Suprapubic skin (tissue), 4 donors: Measurements from ENCODE around the gene HAPLN1. TPM values are rescaled to one million over a fixed set of nuclear protein-coding genes. Genes with fewer than 3 reads are reported as not detected.

Source experiments
- DNase-seq, 2 donors: peaks; one replicate each; pipeline ENCODE4 v3.0.0-alpha.2; 2019; ENCODE audit warnings: low spot score in 2 of 2
- H3K27ac ChIP-seq: fragments of 200-600 bp; sonication (generic); one replicate; pipeline ENCODE4 v1.5.1; 2019
- H3K27me3 ChIP-seq: fragments of 200-600 bp; sonication (generic); one replicate; pipeline ENCODE4 v1.5.1; 2019
- H3K36me3 ChIP-seq: fragments of 200-600 bp; sonication (generic); one replicate; pipeline ENCODE4 v1.5.1; 2019
- H3K4me1 ChIP-seq: fragments of 200-600 bp; sonication (generic); one replicate; pipeline ENCODE4 v1.5.1; 2019
- H3K4me3 ChIP-seq: fragments of 200-600 bp; sonication (generic); one replicate; pipeline ENCODE4 v1.5.1; 2019; ENCODE audit warnings: mild to moderate bottlenecking
- H3K9me3 ChIP-seq: fragments of 200-600 bp; sonication (generic); one replicate; pipeline ENCODE4 v1.5.1; 2019
- EP300 ChIP-seq: sonication (generic); formaldehyde crosslinking; IDR thresholded peaks from one replicate; pipeline ENCODE4 v1.6.1; 2017; ENCODE audit warnings: antibody characterized with exemption
- POLR2A ChIP-seq, 2 donors: fragments of 450-650 bp; IDR thresholded peaks; one replicate each; pipeline ENCODE4 v1.6.1; 2017; ENCODE audit warnings: antibody characterized with exemption in 2 of 2, mild to moderate bottlenecking in 2 of 2, moderate library complexity in 2 of 2
- POLR2AphosphoS5 ChIP-seq, 3 donors: sonication (generic); formaldehyde crosslinking; IDR thresholded peaks; one replicate each; pipeline ENCODE4 v1.6.1; 2017; ENCODE audit warnings: antibody characterized with exemption in 3 of 3
- WGBS: methylation state at CpG from one replicate; pipeline ENCODE4 v1.1.5; 2018; 5-methylcytosine and 5-hydroxymethylcytosine counted together
- total RNA-seq, 4 donors: library from RNA; depleted of rRNA; stranded (reverse); fragments of >200 nt; gene quantifications; one replicate each; pipeline ENCODE4 v1.1.0, GENCODE V29; 2016
- TF ChIP-seq, protein P1 (sequence below), 2 donors: fragments of 200-600 bp in 1 of 2; fragments of 450-650 bp in 1 of 2; sonication (generic) in 1 of 2; IDR thresholded peaks; one replicate each; pipeline ENCODE4 v1.5.1; 2016 to 2019; ENCODE audit warnings: antibody characterized with exemption in 2 of 2, mild to moderate bottlenecking in 1 of 2, moderate library complexity in 1 of 2

The HAPLN1 gene
- total RNA-seq, 4 donors from 2014 or later, result 0.42 TPM; not detected in 3

DNA sequence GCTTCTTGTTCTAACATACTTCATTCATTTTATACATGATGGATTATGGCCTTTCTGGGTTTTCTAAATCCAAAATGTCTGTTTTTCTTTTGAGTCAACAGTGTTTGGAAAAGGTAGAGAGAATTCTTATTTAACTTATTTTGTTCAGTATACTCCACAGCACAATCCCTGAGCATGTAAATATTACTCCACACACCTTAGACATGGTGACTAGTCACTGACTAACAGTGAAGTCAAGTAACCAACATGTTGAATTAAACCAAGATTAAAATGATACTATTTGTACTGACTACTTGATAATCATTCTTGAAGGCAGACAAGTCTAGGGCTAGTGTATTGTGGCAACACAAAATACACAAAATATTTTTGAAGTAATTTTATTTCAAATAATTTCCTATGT lies 55.0 kb downstream of the HAPLN1 start:
- TF ChIP-seq POLR2AphosphoS5 (IDR thresholded peaks at IDR 0.05) (no peak), POLR2A (IDR thresholded peaks at IDR 0.05) (no peak)
- no peak for DNase-seq
- no peaks in the 10 kb centered on the region for H3K27me3 ChIP-seq

DNA sequence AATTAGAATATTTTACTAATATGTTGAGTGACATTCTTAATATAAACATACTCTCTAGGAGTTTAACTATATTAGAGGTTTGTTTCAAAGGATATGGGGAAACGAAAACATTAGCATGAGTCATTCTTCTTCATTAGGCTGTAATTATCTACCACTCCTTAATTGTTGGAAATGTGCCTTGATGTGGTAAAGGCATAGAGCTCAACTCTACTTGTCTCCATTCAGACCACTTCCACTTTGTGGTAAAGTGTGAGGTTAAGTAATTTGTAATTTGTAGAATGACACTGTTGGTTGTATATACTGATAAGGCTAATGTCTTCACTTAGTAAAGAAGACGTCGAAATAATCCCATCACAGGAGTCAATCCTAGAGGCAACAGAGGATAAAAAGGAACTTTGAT lies 58.1 kb downstream of the HAPLN1 start:
- Histone ChIP-seq H3K4me3 (no peak overlapping the region), H3K27me3 (no peaks in the 10 kb centered on the region), H3K36me3 (no peaks in the 10 kb centered on the region), H3K27ac (no peak overlapping the region), H3K4me1 (no peaks in the 10 kb centered on the region), H3K9me3 (no peaks in the 10 kb centered on the region)
- WGBS, result 53% methylated on average over 3 of the region's 3 CpGs
- no peak for DNase-seq
- TF ChIP-seq POLR2A (IDR thresholded peaks at IDR 0.05) (no peak), POLR2AphosphoS5 (IDR thresholded peaks at IDR 0.05) (no peak), EP300 (no peak)
- TF ChIP-seq, protein P1, sequence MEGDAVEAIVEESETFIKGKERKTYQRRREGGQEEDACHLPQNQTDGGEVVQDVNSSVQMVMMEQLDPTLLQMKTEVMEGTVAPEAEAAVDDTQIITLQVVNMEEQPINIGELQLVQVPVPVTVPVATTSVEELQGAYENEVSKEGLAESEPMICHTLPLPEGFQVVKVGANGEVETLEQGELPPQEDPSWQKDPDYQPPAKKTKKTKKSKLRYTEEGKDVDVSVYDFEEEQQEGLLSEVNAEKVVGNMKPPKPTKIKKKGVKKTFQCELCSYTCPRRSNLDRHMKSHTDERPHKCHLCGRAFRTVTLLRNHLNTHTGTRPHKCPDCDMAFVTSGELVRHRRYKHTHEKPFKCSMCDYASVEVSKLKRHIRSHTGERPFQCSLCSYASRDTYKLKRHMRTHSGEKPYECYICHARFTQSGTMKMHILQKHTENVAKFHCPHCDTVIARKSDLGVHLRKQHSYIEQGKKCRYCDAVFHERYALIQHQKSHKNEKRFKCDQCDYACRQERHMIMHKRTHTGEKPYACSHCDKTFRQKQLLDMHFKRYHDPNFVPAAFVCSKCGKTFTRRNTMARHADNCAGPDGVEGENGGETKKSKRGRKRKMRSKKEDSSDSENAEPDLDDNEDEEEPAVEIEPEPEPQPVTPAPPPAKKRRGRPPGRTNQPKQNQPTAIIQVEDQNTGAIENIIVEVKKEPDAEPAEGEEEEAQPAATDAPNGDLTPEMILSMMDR (IDR thresholded peaks at IDR 0.05), result no peak

More for the DNA sequence above, 55.0 kb downstream of the HAPLN1 start:
- no peaks in the 10 kb centered on the region for H3K4me1 ChIP-seq
- no peak overlapping the region for H3K4me3 ChIP-seq
- H3K36me3 ChIP-seq, result no peaks in the 10 kb centered on the region
- no peaks in the 10 kb centered on the region for H3K9me3 ChIP-seq
- no peak overlapping the region for H3K27ac ChIP-seq

DNA sequence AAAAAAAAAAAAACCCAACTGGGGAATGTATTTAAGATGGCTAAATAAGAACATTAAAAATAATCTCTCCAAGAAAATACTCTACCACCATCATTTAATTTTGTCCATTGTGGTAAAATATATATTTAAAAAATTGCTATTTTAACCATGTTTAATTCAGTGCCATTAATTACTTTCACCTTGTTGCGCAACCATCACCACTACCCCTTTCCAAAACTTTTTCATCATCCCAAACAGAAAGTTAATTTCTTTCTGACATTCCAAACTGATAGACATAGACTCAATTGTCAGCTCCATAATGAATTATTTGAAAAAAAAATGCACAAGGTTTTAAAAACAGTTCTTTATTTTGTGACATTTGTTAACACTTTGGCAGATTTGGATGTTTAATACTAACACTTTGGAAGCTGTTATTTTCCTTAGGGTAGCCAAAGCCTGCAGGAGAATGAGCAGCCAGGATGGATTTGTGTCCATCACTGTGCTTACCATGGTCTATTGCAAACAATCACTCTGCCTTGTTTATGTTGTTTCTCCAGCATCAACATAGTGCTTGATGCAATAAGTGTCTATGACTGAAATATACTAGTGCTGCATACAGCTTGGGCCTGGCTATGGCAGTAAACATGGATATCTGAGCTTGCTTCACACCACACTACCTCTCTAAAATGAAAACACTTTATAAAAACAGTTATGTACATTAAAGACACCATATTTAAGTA lies 62.7 kb downstream of the HAPLN1 start:
- Histone ChIP-seq H3K27me3 (no peaks in the 10 kb centered on the region), H3K4me3 (no peak overlapping the region), H3K4me1 (no peaks in the 10 kb centered on the region), H3K36me3 (no peaks in the 10 kb centered on the region), H3K9me3 (no peaks in the 10 kb centered on the region), H3K27ac (no peak overlapping the region)
- WGBS, result 97% methylated on average over 1 of the region's 1 CpG
- TF ChIP-seq POLR2AphosphoS5 (IDR thresholded peaks at IDR 0.05) (no peak), POLR2A (IDR thresholded peaks at IDR 0.05) (no peak), EP300 (no peak)
- TF ChIP-seq, protein P1 (IDR thresholded peaks at IDR 0.05), result no peak
- no peak for DNase-seq

DNA sequence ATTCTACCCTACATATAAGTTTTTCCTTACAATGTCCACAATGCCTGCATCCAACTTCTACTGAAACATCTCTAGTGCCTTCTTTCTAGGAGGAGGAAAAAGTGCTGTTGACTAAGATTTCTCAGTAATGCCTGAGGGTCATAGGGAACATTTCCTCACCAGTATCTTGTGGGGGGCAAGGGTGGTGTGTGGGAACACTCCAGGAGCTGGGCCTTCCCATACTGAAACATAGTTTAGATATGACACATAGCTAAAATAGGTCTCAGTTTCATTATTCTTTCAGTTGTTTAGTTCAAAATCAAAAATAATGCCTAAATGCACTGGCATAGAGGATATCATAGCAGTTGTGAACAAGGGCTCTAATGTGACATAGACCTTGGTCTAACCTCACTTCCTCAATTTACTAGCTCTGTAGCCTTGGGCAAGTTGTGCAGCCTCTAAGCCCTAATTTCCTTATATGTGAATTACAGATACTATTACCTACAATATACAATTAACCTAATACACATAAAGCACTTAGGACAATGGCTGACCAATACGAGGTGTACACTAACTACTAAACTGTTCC lies 66.1 kb downstream of the HAPLN1 start:
- no peaks in the 10 kb centered on the region for H3K4me1 ChIP-seq
- no peaks in the 10 kb centered on the region for H3K9me3 ChIP-seq
- no peak for TF ChIP-seq POLR2AphosphoS5 (IDR thresholded peaks at IDR 0.05)
- TF ChIP-seq, protein P1 (IDR thresholded peaks at IDR 0.05), result no peak
- no peak for TF ChIP-seq EP300
- TF ChIP-seq POLR2A (IDR thresholded peaks at IDR 0.05), result no peak
- H3K27ac ChIP-seq, result no peak overlapping the region
- H3K27me3 ChIP-seq, result no peaks in the 10 kb centered on the region
- 86% methylated on average over 1 of the region's 1 CpG for WGBS
- DNase-seq, result no peak
- H3K4me3 ChIP-seq, result no peak overlapping the region
- H3K36me3 ChIP-seq, result no peaks in the 10 kb centered on the region

DNA sequence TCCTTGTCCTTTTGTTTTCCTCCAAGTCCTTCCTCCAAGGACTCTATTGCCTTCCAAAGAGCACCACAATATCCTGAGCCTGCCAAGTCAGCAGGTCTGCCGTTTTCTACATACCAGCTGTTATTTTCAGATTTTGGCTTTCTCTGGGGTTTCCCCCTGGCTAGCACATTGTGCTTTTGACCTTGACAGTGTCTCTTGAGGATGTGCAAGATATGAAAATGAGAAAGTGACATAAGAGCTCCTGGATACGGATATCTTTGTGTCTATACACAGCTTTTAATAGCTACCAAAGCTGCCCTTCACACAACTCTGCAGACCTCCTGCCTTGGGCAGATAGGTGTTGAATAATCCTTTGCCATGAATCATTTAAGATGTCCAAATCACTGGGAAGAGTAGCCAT lies 67.0 kb downstream of the HAPLN1 start:
- no peak overlapping the region for H3K4me3 ChIP-seq
- H3K36me3 ChIP-seq, result no peaks in the 10 kb centered on the region
- no peak for TF ChIP-seq POLR2AphosphoS5 (IDR thresholded peaks at IDR 0.05)
- no peak overlapping the region for H3K27ac ChIP-seq
- no peaks in the 10 kb centered on the region for H3K27me3 ChIP-seq
- no peak for DNase-seq
- H3K9me3 ChIP-seq, result no peaks in the 10 kb centered on the region
- no peaks in the 10 kb centered on the region for H3K4me1 ChIP-seq
- WGBS, result 53% methylated on average over 2 of the region's 2 CpGs

DNA sequence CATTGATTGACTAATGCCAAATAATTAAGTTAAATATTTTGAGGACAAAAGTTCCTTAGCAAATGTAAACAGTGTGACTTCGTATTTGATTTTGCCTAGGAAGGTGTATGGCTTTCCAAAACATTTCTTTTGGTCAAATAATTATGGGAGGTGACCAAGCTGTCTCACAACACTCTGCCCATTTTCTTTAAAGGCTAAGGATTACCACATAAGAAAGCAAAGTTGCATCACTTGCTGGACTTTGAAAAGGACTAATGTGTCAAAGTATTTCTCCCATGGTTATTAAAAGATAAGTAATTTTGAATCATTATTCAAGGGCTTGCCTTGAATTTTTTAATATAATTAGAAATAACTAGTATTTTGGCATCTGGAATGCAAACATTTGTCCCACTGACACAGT lies 74.7 kb downstream of the HAPLN1 start:
- H3K4me1 ChIP-seq, result no peaks in the 10 kb centered on the region
- H3K4me3 ChIP-seq, result no peak overlapping the region
- DNase-seq, result no peak
- TF ChIP-seq EP300, result no peak
- no peak for TF ChIP-seq POLR2A (IDR thresholded peaks at IDR 0.05)
- TF ChIP-seq, protein P1 (IDR thresholded peaks at IDR 0.05), result no peak
- no peak for TF ChIP-seq POLR2AphosphoS5 (IDR thresholded peaks at IDR 0.05)
- H3K27me3 ChIP-seq, result no peaks in the 10 kb centered on the region
- no peaks in the 10 kb centered on the region for H3K9me3 ChIP-seq
- WGBS, result 64% methylated on average over 1 of the region's 1 CpG
- no peak overlapping the region for H3K27ac ChIP-seq
- no peaks in the 10 kb centered on the region for H3K36me3 ChIP-seq
